Activated T-cell treated with anti-CD3 and anti-CD28 coated beads for 48 hours (primary cell): ENCODE measurements around the gene OSGEPL1.
A peak's percentile ranks its signal among the peaks of the same experiment; 100 is the strongest.
"Not testable (repeated sequence)": the region's sequence is repeated elsewhere in the genome, so short reads cannot be mapped to it uniquely, and the experiment has no call there.

ENCODE experiments used
- DNase-seq: peaks from one replicate; pipeline ENCODE4 v3.0.0-alpha.2; 2020; ENCODE audit warnings: low read depth

OSGEPL1 gene

GRCh38 chr2:189751080-189751658 lies 11.4 kb downstream of the OSGEPL1 start:
- peak; percentile 8 for DNase-seq

GRCh38 chr2:189729430-189729829 lies 33.2 kb downstream of the OSGEPL1 start:
- no peak for DNase-seq

GRCh38 chr2:189726849-189727248 lies 35.7 kb downstream of the OSGEPL1 start:
- DNase-seq, result no peak

GRCh38 chr2:189726271-189726670 lies 36.3 kb downstream of the OSGEPL1 start:
- no peak for DNase-seq

GRCh38 chr2:189723192-189723591 lies 39.4 kb downstream of the OSGEPL1 start:
- no peak for DNase-seq

GRCh38 chr2:189719571-189719970 lies 43.0 kb downstream of the OSGEPL1 start:
- no peak for DNase-seq

- not testable (repeated sequence) for DNase-seq
Measured at GRCh38 chr2:189717593-189717992, 45.0 kb downstream of the OSGEPL1 start.

- no peak for DNase-seq
Measured at GRCh38 chr2:189709501-189710221, 52.9 kb downstream of the OSGEPL1 start.

- no peak for DNase-seq
Measured at GRCh38 chr2:189702071-189702470, 60.5 kb downstream of the OSGEPL1 start.

GRCh38 chr2:189700681-189701080 lies 61.9 kb downstream of the OSGEPL1 start:
- DNase-seq, result no peak

- no peak for DNase-seq
Measured at GRCh38 chr2:189698020-189698887, 64.3 kb downstream of the OSGEPL1 start.
